NB4 (cell line): ENCODE data around the gene SLC25A39.

Experiments used
- MYC ChIP-seq: IDR thresholded peaks from 2 replicates; pipeline ENCODE4 v1.6.1; 2011; ENCODE audit warnings: low read depth, low read length
- POLR2A ChIP-seq: IDR thresholded peaks from 2 replicates; pipeline ENCODE4 v1.6.1; 2011; ENCODE audit warnings: mild to moderate bottlenecking; ENCODE audit not compliant: insufficient read length; ENCODE audit errors: extremely low read depth
- TF ChIP-seq, protein P1 (sequence below): IDR thresholded peaks from one replicate; pipeline ENCODE4 v1.5.1; 2012; ENCODE audit warnings: low read depth, low read length
- TF ChIP-seq, protein P2 (sequence below): IDR thresholded peaks from 2 replicates; pipeline ENCODE4 v1.6.1; 2011; ENCODE audit warnings: low read depth, low read length

DNA sequence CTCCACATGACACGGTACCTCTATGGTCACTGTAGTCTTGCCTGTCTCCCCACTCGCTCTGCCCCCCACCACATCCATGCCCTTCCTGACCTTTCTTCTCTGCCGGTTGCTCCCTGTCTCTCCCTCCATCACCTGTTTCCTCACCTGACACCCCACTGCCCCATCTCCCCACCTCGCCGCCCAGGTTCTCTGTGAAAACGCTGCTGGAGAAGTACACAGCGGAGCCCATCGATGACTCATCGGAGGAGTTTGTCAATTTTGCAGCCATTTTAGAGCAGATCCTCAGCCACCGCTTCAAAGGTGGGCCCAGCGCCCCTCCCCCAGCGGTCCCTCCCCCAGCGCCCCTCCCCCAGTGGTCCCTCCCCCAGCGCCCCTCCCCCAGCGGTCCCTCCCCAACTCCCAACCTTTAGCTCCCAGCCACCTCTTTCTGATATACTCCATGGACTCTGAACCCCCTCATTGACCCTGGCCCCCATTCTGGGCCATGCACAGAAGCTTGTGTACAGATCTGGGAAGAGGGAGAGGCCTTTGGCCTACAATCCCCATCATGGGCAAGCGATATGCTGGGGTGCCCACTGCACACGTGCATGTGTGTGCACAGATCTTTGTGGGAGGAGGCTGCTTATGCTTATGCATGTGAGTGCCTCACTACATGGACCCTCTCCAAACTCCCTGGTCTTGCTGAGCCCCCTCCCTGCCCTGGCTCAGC is 12.1 kb downstream of the SLC25A39 start:
- TF ChIP-seq, protein P1, sequence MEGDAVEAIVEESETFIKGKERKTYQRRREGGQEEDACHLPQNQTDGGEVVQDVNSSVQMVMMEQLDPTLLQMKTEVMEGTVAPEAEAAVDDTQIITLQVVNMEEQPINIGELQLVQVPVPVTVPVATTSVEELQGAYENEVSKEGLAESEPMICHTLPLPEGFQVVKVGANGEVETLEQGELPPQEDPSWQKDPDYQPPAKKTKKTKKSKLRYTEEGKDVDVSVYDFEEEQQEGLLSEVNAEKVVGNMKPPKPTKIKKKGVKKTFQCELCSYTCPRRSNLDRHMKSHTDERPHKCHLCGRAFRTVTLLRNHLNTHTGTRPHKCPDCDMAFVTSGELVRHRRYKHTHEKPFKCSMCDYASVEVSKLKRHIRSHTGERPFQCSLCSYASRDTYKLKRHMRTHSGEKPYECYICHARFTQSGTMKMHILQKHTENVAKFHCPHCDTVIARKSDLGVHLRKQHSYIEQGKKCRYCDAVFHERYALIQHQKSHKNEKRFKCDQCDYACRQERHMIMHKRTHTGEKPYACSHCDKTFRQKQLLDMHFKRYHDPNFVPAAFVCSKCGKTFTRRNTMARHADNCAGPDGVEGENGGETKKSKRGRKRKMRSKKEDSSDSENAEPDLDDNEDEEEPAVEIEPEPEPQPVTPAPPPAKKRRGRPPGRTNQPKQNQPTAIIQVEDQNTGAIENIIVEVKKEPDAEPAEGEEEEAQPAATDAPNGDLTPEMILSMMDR = no peak
- no peak for TF ChIP-seq POLR2A
- TF ChIP-seq MYC = no peak
- TF ChIP-seq, protein P2, sequence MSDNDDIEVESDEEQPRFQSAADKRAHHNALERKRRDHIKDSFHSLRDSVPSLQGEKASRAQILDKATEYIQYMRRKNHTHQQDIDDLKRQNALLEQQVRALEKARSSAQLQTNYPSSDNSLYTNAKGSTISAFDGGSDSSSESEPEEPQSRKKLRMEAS = no peak
